ENCODE results near the gene RAB44.

DNA sequence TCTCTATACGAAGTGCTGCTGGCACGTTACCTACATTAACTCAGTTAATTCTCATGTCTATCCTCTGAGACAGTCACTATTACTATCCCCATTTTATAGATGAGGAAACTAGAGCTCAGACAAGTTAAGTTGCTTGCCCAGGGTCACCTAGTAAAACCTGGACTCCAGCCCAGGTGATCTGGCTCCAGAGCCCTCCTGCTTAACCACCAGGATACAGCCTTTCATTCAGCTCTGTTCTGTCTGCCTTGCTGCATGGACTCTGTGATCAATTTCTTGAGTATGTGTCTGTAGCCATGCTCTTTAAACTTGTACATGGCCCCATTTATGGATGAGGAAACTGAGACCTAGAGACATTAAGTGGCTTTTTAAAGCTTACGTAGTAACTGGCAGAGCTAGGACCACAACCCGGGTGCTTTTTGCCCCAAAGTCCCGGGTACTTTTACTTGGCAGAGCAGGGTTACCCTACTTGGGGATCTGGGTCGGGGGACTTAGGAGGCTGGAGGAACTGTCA lies 14.4 kb upstream of the RAB44 start:
- TF ChIP-seq, protein P1, sequence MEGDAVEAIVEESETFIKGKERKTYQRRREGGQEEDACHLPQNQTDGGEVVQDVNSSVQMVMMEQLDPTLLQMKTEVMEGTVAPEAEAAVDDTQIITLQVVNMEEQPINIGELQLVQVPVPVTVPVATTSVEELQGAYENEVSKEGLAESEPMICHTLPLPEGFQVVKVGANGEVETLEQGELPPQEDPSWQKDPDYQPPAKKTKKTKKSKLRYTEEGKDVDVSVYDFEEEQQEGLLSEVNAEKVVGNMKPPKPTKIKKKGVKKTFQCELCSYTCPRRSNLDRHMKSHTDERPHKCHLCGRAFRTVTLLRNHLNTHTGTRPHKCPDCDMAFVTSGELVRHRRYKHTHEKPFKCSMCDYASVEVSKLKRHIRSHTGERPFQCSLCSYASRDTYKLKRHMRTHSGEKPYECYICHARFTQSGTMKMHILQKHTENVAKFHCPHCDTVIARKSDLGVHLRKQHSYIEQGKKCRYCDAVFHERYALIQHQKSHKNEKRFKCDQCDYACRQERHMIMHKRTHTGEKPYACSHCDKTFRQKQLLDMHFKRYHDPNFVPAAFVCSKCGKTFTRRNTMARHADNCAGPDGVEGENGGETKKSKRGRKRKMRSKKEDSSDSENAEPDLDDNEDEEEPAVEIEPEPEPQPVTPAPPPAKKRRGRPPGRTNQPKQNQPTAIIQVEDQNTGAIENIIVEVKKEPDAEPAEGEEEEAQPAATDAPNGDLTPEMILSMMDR (IDR thresholded peaks at IDR 0.05; ENCODE audit: low read depth, low read length): no peak
- TF ChIP-seq EZH2phosphoT487 (IDR thresholded peaks at IDR 0.05; ENCODE audit: low read depth): no peak

Data from OCI-LY3 (cell line).